Skeletal muscle satellite cell (primary cell): ENCODE data around the gene STYK1.
A peak's percentile ranks its signal among the peaks of the same experiment; 100 is the strongest.

ENCODE experiments used
- H3K27me3 ChIP-seq: 2 replicates; pipeline ENCODE4 v1.7.0; 2013; ENCODE audit warnings: low read length; ENCODE audit not compliant: control insufficient read depth, insufficient read depth
- H3K36me3 ChIP-seq: 2 replicates; pipeline ENCODE4 v1.7.0; 2013; ENCODE audit warnings: mild to moderate bottlenecking, control low read depth, low read length; ENCODE audit not compliant: insufficient read depth
- H3K4me1 ChIP-seq: 2 replicates; pipeline ENCODE4 v1.7.0; 2013; ENCODE audit warnings: low read length; ENCODE audit not compliant: control insufficient read depth, insufficient read depth
- H3K4me2 ChIP-seq: 2 replicates; pipeline ENCODE4 v1.7.0; 2013; ENCODE audit warnings: mild to moderate bottlenecking, low read length
- H3K4me3 ChIP-seq: 2 replicates; pipeline ENCODE4 v1.7.0; 2013; ENCODE audit warnings: low read length
- H3K9ac ChIP-seq: 2 replicates; pipeline ENCODE4 v1.7.0; 2013; ENCODE audit warnings: mild to moderate bottlenecking, low read depth, low read length, moderate library complexity
- H3K9me3 ChIP-seq: replicated peaks from 2 replicates; pipeline ENCODE4 v1.7.0; 2013; ENCODE audit warnings: mild to moderate bottlenecking, control low read depth, low read length

STYK1 gene

GRCh38 chr12:10716277-10716676 lies 42.4 kb upstream of the STYK1 start:
- Histone ChIP-seq H3K4me1 (peaks cover 55% of the 10 kb centered on the region), H3K27me3 (no peaks in the 10 kb centered on the region), H3K9ac (peak overlapping the region; percentile 68), H3K4me2 (peak overlapping the region; percentile 85), H3K36me3 (peaks cover 37% of the 10 kb centered on the region), H3K9me3 (no peaks in the 10 kb centered on the region), H3K4me3 (peak overlapping the region; percentile 41)

DNA sequence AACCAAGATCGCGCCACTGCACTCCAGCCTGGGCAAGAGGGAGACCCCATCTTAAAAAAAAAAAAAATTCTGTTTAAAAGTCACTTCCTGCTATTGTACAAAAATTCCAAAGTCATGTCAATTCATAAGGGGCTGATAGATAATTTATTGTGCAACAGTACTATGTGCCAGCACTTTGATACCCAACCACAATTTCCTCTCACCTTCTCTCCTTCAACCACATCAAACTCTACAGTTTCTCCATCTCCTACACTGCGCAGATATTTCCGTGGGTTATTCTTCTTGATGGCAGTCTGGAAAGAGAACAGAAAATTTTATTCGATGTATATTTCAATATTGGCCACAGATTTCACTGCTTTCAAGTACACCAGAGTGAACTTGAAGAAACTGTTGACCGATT lies 41.6 kb upstream of the STYK1 start:
- Histone ChIP-seq H3K4me3 (no peak overlapping the region), H3K36me3 (peaks cover 42% of the 10 kb centered on the region), H3K9ac (no peak overlapping the region), H3K4me1 (peaks cover 47% of the 10 kb centered on the region), H3K4me2 (no peak overlapping the region), H3K27me3 (no peaks in the 10 kb centered on the region), H3K9me3 (no peaks in the 10 kb centered on the region)

- Histone ChIP-seq H3K4me2 (no peak overlapping the region), H3K9ac (no peak overlapping the region), H3K27me3 (no peaks in the 10 kb centered on the region), H3K4me3 (no peak overlapping the region), H3K36me3 (peaks cover 89% of the 10 kb centered on the region), H3K4me1 (no peaks in the 10 kb centered on the region), H3K9me3 (no peaks in the 10 kb centered on the region)
Observed at GRCh38 chr12:10709808-10710207, 36.0 kb upstream of the STYK1 start.

DNA sequence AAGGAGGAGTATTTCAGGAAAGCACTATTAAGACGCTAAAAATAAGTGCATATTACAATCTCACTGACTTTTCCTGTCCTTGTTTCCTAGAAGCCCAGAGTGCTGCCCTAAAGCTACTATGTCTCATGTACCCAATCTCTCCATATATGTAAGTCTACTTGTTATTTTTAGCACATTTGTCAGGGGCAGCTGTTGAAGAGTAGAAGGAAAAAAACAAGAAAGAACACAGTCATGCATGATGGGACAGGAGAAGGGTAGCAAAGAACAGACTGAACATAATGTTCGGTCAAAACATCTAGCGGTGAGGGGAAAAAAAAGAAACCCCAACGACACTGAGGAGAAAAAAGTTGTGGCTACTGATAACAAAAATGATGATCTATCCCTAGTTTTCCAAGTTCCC lies 35.0 kb upstream of the STYK1 start:
- H3K27me3 ChIP-seq = no peaks in the 10 kb centered on the region
- no peak overlapping the region for H3K9ac ChIP-seq
- no peaks in the 10 kb centered on the region for H3K4me1 ChIP-seq
- peaks cover 89% of the 10 kb centered on the region for H3K36me3 ChIP-seq
- no peak overlapping the region for H3K4me3 ChIP-seq
- no peak overlapping the region for H3K4me2 ChIP-seq
- no peaks in the 10 kb centered on the region for H3K9me3 ChIP-seq

- Histone ChIP-seq H3K4me2 (no peak overlapping the region), H3K9ac (no peak overlapping the region), H3K27me3 (no peaks in the 10 kb centered on the region), H3K4me1 (no peaks in the 10 kb centered on the region), H3K4me3 (no peak overlapping the region), H3K36me3 (peaks cover 82% of the 10 kb centered on the region), H3K9me3 (no peaks in the 10 kb centered on the region)
Observed at GRCh38 chr12:10705655-10706054, 31.8 kb upstream of the STYK1 start.

- Histone ChIP-seq H3K4me1 (no peaks in the 10 kb centered on the region), H3K9ac (no peak overlapping the region), H3K36me3 (peaks cover 82% of the 10 kb centered on the region), H3K27me3 (no peaks in the 10 kb centered on the region), H3K9me3 (no peaks in the 10 kb centered on the region), H3K4me2 (no peak overlapping the region), H3K4me3 (no peak overlapping the region)
Observed at GRCh38 chr12:10701843-10702242, 28.0 kb upstream of the STYK1 start.

GRCh38 chr12:10701131-10701681 lies 27.4 kb upstream of the STYK1 start:
- Histone ChIP-seq H3K9me3 (no peaks in the 10 kb centered on the region), H3K27me3 (no peaks in the 10 kb centered on the region), H3K4me1 (no peaks in the 10 kb centered on the region), H3K36me3 (peaks cover 80% of the 10 kb centered on the region), H3K4me3 (no peak overlapping the region), H3K9ac (no peak overlapping the region), H3K4me2 (no peak overlapping the region)

GRCh38 chr12:10700581-10700980 lies 26.7 kb upstream of the STYK1 start:
- peaks cover 78% of the 10 kb centered on the region for H3K36me3 ChIP-seq
- no peak overlapping the region for H3K4me3 ChIP-seq
- H3K27me3 ChIP-seq = no peaks in the 10 kb centered on the region
- no peak overlapping the region for H3K4me2 ChIP-seq
- no peaks in the 10 kb centered on the region for H3K4me1 ChIP-seq
- no peak overlapping the region for H3K9ac ChIP-seq
- no peaks in the 10 kb centered on the region for H3K9me3 ChIP-seq

- Histone ChIP-seq H3K9ac (no peak overlapping the region), H3K36me3 (peaks cover 60% of the 10 kb centered on the region), H3K27me3 (no peaks in the 10 kb centered on the region), H3K4me2 (no peak overlapping the region), H3K9me3 (no peaks in the 10 kb centered on the region), H3K4me1 (no peaks in the 10 kb centered on the region), H3K4me3 (no peak overlapping the region)
Observed at GRCh38 chr12:10697862-10698261, 24.0 kb upstream of the STYK1 start.

DNA sequence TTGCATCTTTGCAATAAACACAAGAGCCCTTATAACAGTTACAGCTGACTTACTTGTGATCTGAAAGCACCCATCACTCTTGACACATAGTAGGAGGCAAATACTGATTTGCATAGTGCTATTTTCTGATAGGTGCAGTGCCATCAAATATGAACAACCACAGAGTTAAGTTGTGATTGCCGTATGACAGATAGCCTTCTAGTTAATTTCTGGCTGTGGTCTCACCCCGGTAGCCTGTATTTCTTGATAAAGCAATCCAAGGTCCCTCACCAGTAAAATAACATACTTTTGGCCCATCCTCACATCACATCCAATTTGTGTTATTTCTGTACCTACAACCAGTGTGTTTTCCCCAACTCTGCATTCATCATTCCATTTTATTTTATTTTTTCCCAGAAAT lies 23.3 kb upstream of the STYK1 start:
- H3K4me3 ChIP-seq = no peak overlapping the region
- H3K4me1 ChIP-seq = no peaks in the 10 kb centered on the region
- no peak overlapping the region for H3K9ac ChIP-seq
- no peaks in the 10 kb centered on the region for H3K9me3 ChIP-seq
- H3K4me2 ChIP-seq = no peak overlapping the region
- no peaks in the 10 kb centered on the region for H3K27me3 ChIP-seq
- peaks cover 56% of the 10 kb centered on the region for H3K36me3 ChIP-seq

DNA sequence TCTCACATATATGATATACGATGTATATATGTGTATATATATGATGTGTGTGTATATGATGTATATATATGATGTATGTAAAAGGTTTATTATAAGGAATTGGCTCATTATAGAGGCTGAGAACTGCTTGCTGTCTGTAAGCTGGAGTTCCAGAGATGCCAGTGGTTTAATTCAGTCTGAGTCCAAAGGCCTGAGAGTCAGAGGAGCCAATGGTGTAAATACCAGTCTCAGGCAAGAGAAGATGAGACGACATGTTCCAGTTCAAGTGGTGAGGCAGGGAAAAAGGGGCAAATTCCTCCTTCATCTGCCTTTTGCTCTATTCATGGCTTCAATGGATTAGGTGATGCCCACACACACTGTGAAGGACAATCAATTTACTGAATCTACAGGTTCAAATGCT lies 17.1 kb upstream of the STYK1 start:
- Histone ChIP-seq H3K36me3 (peaks cover 6% of the 10 kb centered on the region), H3K9ac (no peak overlapping the region), H3K4me2 (no peak overlapping the region), H3K27me3 (no peaks in the 10 kb centered on the region), H3K4me3 (no peak overlapping the region), H3K9me3 (no peaks in the 10 kb centered on the region), H3K4me1 (no peaks in the 10 kb centered on the region)

- Histone ChIP-seq H3K4me3 (no peak overlapping the region), H3K9ac (no peak overlapping the region), H3K36me3 (no peaks in the 10 kb centered on the region), H3K27me3 (no peaks in the 10 kb centered on the region), H3K9me3 (no peaks in the 10 kb centered on the region), H3K4me2 (no peak overlapping the region), H3K4me1 (no peaks in the 10 kb centered on the region)
Observed at GRCh38 chr12:10689146-10689545, 15.3 kb upstream of the STYK1 start.
